NCI-H128 (cell line): ENCODE results near the gene BCL2L13.
"Not testable (repeated sequence)": the region's sequence is repeated elsewhere in the genome, so short reads cannot be mapped to it uniquely, and the experiment has no call there.

Source experiments
- DNase-seq: peaks from one replicate; lab custom pipeline; 2025; ENCODE audit not compliant: unreplicated experiment; lab: John Stamatoyannopoulos, UW

The BCL2L13 gene

DNA sequence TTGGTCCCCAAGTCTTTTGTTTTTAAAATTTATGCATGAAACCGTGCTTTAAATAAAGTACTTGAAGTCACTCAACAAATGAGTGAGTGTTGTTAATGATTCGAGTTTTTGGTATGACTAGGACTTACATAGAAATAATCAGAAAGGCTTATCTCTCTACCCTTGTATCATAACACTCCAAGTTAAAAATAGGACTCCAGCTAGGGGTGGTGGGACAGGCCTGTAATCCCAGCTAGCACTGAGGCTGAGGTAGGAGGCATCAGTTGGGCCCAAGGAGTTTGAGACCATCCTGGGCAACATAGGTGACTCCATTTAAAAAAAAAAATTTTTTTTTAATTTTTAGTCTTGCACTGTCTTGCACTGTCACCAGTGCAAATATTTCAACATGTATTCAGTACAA, 55.6 kb downstream of the BCL2L13 start:
- no peak for DNase-seq

DNA sequence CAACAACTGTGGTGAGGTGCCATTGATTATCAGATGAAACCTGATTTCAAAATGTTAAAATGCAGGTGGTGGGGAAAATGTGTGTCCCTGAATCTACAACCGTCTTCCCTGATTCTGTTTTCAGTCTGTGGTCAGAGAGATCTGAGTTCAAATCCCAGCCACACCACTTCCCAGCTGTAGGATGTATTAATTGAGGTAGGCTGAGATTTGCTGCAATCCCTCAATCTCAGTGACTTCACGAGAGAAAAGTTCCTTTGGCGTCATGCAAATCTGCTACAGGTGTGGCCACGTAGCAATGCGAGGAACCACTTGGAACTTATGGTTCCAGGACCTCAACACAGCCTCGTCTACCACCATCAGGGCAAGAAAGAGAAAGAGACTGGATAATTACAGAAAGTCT, 56.2 kb downstream of the BCL2L13 start:
- DNase-seq: no peak

DNA sequence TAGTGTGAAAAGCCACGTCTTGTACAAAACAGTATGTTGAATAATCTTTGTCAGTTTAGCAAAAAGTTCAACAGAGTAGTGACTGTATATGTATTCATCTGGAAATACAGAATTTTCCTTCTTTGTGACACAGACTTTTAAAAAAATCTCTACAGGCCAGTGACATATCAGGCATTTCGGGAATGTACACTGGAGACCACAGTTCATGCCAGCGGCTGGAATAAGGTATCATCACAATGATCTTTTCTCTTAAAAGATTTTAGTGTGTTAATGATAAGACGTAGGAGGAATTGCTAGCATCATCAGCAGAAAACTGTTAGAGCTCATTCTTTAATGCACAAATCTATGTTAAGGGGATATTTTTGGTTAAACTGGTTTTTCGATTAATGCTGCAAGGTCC, 57.4 kb downstream of the BCL2L13 start:
- DNase-seq: no peak

DNA sequence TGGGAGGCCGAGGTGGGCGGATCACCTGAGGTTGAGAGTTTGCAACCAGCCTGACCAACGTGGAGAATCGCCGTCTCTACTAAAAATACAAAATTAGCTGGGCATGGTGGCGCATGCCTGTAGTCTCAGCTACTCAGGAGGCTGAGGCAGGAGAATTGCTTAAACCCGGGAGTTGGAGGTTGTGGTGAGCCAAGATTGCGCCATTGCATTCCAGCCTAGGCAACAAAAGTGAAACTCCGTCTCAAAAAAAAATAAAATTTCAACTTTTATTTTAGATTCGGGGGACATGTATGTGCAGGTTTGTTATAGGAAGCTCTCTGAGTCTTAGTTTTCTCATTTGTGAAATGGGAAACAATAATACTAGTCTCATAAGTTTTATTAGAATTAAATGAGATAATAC, 58.6 kb downstream of the BCL2L13 start:
- not testable (repeated sequence) for DNase-seq

DNA sequence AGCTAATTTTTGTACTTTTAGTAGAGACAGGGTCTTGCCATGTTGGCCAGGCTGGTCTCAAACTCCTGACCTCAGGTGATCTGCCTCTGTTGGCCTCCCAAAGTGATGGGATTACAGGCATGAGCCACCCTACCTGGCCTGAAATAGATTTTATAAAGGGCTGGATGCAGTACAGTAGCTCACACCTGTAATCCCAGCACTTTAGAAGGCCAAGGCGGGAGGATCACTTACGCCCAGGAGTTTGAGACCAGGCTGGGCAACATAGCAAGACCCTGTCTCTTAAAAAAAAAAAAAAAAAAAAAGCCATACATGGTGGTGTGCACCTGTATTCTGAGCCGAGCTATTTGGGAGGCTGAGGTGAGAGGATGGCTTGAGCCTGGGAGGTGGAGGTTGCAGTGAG, 59.7 kb downstream of the BCL2L13 start:
- DNase-seq: not testable (repeated sequence)

DNA sequence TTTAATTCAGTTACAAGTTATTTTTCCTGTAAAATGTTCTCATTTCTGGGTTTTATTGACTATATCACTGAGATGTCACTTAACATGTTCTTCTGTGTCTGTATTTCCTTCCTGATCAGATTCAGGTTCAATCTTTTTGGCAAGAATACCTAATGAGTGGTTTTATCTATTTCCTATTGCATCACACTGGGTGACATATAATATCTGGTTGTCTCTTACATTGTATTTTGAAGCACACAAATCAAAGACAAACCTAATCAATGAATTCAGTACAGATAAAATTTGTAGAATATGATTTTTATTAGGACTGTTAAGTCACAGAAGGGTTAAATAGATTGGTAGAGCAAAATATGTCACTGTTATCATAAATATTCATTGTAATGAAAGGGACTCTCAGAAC, 60.4 kb downstream of the BCL2L13 start:
- DNase-seq: no peak

DNA sequence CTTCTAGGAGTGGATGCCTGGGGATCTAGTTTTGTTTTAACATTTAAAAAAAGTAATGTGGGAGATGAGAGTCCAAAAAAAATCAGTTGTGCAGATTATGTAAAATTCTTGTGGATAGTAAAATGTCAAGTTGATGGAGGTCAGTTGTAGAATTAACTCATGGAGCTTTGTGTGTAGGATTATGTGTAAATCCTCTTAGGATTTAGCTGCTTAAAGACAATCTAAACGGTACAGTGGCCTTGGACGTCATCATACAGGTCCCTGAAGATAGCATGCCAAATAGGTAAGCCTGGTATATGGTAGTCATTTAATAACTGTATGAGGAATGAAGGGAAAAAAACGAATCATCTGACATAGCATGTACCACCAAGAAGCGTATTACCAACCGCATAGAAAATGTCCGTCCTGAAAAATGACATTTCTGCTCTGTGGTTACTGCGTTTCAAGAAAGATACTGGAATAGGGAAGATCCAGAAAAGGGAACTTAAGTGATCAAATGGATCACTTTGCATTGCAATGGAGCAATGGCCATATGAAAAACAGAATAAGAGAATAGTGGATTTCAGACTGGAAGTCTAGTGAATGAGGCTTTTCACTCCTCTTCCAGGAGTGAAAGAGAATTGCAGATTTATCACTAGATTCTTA, 61.3 kb downstream of the BCL2L13 start:
- no peak for DNase-seq

DNA sequence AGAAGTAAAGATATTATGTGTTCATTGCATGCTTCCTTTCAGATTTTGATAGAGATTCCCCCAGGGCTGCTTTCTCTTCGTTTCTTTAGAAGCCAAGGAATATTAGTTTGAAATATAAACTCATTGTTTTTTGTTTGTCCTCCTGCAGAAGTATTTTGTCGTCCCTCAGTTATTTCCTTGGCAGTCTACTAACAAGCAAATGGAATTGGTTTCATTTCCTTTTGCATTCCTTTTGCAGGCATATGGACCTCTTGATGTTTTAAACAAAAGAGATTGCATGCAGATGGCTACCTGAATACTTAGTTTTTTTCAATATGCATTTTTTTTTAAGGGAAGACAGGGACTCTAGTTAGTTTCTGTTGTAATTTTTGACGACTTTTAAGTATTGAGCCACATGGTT, 62.2 kb downstream of the BCL2L13 start:
- no peak for DNase-seq

DNA sequence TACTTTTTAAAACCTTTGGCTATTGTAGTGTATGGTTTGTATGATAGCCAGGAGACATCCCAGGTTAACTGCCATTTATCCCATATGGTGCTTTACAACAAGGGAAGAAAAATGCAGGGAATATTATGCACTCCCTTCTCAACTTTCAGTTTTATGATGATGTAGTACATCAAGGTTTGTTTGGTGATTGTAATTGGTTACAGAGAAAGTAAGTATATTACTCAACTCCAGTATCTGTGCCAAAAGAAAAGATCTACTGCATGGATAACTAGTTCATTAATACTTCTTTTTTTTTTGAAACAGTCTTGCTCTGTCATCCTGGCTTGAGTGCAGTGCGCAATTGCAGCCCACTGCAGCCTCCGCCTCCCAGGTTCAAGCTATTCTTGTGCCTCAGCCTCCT, 65.3 kb downstream of the BCL2L13 start:
- no peak for DNase-seq

DNA sequence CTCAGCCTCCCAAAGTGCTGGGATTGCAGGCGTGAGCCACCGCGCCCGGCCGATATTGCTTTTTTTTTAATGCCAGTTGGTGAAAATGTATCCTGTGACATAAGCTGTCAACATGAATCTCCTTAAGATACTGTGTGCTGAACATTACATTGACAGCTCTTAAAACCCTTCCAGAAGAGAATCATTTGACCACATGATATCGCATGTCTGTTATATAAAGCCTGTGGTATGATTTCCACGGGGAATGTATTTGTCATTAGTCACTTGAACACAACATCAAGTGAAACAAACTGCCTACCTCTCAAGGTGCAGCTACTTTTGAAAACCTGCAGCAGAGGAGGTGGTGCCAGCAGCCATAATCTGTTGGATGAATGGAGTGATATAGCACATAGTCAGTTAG, 67.0 kb downstream of the BCL2L13 start:
- no peak for DNase-seq

DNA sequence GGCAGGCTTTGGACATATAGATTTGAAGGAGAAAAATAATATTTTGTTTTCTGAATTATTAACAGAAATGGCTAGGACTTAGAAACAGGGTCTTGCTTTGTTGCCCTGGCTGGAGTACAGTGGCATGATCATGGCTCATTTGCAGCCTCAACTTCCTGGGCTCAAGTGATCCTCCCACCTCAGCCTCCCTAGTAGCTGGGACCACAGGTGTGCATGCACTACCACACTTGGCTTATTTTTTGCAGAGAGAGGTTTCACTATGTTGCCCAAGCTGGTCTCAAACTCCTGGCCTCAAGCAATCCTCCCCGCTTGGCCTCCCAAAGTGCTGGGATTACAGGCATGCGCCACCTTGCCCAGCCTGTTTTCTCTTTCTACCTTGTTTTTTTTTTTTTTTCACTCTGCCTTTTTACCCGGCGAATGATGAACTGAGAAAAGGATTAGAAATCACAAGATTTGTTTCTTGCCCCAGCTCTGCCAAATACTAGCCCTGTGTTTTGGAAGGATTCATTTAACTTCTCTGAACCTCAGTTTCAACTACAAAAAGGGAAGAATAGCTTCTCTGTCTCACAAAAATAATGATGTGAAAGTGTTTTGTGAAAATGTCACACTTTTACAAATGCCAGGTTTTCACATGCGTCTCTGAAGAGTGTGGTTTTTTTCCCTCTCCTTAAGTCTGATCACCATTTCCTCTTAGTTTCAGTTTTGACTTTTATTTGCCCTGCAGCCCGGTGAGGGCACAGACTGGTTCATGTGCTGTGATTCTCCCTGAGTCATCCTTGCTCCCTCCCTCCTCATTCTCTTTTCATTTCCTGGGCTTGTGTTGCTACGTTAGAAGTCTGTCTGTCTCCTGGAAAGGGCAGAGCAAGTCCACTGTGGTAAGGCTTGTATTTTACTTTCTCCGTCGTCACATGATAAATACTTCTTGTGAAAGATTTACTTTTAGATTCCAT, 67.7 kb downstream of the BCL2L13 start:
- no peak for DNase-seq

DNA sequence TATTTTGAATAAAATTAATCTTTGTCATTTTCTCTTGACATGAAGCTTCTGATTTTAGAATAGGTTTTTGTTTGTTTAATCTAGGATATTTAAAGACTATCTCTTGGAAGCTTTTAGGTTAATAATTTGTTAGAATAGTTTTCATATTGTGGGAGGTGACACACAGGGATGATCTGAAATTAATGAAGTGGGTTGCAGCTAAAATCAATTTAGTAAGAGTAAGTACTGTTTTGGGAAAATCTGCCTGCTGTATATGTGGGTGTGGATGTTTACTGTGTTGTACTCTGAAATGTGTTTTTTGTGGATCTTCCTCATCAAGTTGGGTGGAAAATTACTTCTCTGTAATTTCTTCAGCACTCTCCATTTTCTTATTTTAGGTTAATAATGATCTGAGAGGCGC, 68.4 kb downstream of the BCL2L13 start:
- no peak for DNase-seq

DNA sequence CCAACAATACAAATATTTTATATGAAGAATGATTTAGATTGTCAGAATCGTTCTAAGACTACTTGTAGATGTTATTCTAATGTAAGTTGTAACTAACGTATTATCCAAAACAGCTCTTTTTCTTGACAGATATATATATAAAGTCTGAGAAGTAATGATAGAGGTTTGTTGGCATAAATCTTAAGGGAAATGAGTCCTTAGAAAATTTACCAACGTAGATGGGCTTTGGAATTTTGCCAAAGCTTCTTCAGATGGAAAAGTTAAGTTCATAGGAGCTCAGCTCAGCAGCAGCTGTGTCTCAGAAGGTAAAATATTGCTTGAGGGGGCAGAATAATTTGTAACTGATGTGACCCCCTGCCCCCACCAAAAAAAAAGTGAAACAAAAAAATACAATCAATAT, 69.0 kb downstream of the BCL2L13 start:
- no peak for DNase-seq

DNA sequence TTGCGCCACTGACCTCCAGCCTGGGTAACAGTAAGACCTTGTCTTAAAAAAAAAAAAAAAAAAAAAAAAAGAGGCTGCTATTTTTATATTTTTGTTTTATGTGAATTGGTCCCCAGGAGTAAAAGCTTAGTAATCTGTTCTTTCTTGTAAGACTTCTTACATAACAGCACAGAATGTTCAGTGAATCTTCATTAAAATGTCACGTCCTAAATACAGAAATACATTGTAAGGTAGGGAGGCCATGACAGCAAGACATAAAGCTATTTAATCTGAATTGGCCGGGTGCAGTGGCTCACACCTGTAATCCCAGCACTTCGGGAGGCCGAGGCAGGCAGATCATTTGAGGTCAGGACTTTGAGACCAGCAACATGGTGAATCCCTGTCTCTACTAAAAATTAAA, 71.5 kb downstream of the BCL2L13 start:
- no peak for DNase-seq

DNA sequence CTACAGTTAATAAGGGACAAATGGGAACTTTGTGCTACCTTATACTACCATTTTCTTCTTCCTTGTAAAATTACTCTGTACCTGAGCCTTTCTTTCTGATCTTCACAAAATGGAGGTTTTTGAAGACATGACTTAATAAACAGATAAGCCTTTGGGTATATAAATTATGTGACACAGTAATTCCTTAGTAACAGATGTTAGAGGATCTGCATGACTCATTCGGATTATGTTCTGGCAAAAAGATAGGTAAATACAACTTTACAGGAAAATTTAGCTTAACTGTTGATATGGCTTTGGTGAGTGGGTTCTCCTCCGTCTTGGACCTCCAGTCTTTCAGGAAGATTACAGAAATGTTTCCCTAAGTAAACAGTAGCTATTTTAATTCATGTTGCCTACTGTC, 73.9 kb downstream of the BCL2L13 start:
- DNase-seq: no peak

DNA sequence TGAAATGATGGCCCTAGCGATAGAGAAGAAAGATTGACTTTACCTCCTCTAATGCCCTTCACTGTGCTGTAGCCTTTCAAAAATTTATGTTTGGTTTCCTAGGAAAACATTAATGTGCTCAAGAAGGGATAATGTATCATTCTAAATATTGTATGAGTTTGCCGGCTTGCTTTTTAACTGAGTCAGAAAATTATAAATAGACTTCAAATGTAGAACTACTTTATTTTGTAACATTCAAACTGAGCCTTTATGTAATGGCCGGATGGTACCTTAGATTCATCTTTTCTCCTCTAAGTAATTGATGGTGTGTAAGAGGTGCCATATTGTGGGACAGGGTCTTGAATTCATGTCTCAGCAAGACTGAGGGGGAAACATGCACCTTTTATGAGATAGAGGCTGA, 78.0 kb downstream of the BCL2L13 start:
- no peak for DNase-seq

DNA sequence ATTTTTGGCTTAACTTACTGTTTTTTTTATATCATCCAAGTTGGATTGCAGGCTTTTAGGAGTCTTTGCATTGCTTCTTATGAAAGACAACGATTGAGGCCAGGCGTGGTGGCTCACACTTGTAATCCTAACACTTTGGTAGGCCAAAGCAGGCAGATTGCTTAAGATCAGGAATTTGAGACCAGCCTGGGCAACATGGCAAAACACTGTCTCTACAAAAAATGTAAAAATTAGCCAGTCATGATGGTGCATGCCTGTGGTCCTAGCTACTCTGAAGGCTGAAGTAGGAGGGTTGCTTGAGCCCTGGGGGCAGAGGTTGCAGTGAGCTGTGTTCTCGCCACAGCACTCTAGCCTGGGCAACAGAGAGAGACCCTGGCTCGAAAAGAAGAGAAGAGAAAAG, 79.2 kb downstream of the BCL2L13 start:
- no peak for DNase-seq

DNA sequence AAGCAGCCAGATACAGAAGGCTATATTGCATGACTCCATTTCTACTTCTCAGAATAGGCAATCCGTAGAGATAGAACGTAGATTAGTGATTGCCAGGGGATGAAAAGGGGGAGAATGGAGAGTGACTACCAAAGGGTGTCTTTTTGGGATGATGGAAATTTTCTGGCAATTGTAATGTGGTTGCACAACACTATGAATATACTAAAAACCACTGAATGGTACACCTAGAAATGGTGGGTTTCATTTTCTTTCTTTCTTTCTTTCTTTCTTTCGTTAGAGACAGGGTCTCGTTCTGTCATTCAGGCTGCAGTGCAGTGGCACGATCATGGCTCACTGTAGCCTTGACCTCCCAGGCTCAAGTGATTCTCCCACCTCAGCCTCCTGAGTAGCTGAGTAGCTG, 81.4 kb downstream of the BCL2L13 start:
- DNase-seq: no peak

DNA sequence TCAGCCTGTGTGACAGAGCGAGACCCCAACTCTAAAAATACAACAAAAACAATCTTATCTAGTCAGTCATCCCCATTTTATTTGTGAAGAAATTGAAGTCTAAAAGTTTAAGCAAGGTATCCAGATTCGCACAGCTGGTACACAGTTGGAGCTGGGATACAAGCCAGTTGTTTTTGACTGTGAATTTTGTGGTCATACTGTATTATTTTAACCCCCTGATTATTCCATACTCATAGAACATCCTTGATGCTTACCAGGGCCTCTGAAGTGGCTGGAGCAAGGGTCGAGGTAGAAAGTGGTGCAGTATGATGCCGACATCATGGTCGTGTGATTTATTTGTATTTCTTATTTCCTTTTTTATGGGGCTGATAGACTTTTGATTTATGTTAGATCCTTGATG, 85.7 kb downstream of the BCL2L13 start:
- DNase-seq: no peak

DNA sequence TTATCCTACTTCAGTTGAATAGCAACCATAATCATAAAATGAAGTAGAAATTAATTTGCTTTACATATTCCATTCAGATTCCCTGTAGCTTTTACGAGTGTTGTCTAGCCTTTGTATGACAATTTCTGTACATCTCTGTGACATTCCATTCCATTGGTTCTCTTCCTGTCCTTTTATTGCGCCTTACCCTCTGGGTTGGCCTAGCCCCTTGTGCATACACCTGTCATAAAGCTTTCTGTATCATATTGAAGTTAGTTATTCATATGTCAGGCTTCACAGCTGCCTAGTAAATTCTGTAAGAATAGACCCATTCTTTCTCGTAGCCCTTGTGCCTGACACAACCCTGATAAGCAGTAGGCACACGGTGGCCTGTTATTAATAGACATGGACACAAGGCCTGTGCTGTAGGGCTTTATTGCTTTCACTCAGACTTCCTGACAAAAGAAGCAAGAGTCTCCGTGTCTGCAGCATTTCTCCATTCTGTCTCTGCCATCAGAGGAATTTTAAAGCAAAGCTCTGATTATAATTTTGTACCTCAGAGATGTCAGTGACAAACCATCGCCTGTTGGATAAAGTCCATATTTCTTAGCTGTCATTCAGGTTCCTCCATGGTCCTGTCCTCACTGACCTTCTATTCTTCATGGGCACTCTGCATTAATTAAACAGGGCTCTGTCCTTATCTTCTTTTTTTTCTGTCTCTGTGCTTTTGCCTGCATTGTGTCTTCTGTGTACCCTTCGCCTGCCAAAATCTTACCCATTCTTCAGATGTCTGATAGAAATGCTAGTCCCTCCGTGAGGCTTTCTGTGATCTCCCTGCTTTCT, 86.3 kb downstream of the BCL2L13 start:
- no peak for DNase-seq

DNA sequence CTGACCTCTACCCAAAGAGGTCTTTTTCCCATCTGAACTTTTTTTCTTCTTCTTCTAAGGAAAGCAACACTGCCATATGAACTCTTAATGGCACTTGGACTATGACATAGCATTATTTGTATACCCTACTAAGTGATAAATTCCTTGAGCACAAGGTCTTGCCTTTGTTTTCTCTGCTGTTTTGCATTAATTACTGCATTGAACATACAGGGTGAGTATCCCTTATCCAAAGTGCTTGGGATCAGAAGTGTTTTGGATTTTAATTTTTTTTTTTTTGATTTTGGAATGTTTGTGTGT, 86.9 kb downstream of the BCL2L13 start:
- DNase-seq: no peak
